Heart left ventricle (tissue), 16 donors: ENCODE data around the gene LYRM4. TPM values are rescaled to one million over a fixed set of nuclear protein-coding genes. Genes with fewer than 3 reads are reported as not detected.

Experiments used
- ATAC-seq, 4 donors: fragments of 200-7000 bp; cut with Tn5 transposase; one replicate each; pipeline ENCODE4 v1.9.1; 2020 to 2022; ENCODE audit warnings: moderate library complexity in 4 of 4, mild to moderate bottlenecking in 3 of 4, moderate number of reproducible peaks in 1 of 4
- DNase-seq, 5 donors: peaks; one replicate each; pipeline ENCODE4 v3.0.0-alpha.2; 2020
- H3K27ac ChIP-seq, 12 donors: fragments of 200-600 bp; sonication (generic) in 4 of 12; one replicate each; pipeline versions ENCODE4 v1.5.0 to v1.8.0; 2016 to 2022; ENCODE audit warnings: mild to moderate bottlenecking in 2 of 12
- H3K27me3 ChIP-seq, 9 donors: fragments of 200-600 bp; sonication (generic) in 2 of 9; one replicate each; pipeline versions ENCODE4 v1.5.1 to v1.8.0; 2016 to 2022; ENCODE audit warnings: mild to moderate bottlenecking in 3 of 9
- H3K36me3 ChIP-seq, 9 donors: fragments of 200-600 bp; sonication (generic) in 2 of 9; one replicate each; pipeline versions ENCODE4 v1.5.0 to v1.8.0; 2018 to 2022; ENCODE audit warnings: mild to moderate bottlenecking in 2 of 9
- H3K4me1 ChIP-seq, 12 donors: fragments of 200-600 bp; sonication (generic) in 4 of 12; one replicate each; pipeline versions ENCODE4 v1.5.0 to v1.8.0; 2016 to 2022; ENCODE audit warnings: mild to moderate bottlenecking in 3 of 12
- H3K4me3 ChIP-seq, 12 donors: fragments of 200-600 bp; sonication (generic) in 4 of 12; one replicate each; pipeline versions ENCODE4 v1.5.0 to v1.8.0; 2017 to 2022; ENCODE audit warnings: mild to moderate bottlenecking in 9 of 12, moderate library complexity in 4 of 12
- H3K9me3 ChIP-seq, 12 donors: fragments of 200-600 bp; sonication (generic) in 4 of 12; one replicate each; pipeline versions ENCODE4 v1.5.0 to v1.8.0; 2016 to 2022; ENCODE audit warnings: mild to moderate bottlenecking in 1 of 12
- CTCF ChIP-seq, 12 donors: fragments of 200-600 bp; sonication (generic) in 4 of 12; IDR thresholded peaks; one replicate each; pipeline versions ENCODE4 v1.5.0 to v1.8.0; 2018 to 2022; ENCODE audit warnings: antibody characterized with exemption in 12 of 12, mild to moderate bottlenecking in 5 of 12
- POLR2A ChIP-seq, 2 donors: fragments of 450-650 bp; IDR thresholded peaks; one replicate each; pipeline ENCODE4 v1.6.1; 2017; ENCODE audit warnings: antibody characterized with exemption in 2 of 2, mild to moderate bottlenecking in 2 of 2, moderate library complexity in 2 of 2
- WGBS, 4 donors: extraction: QIAGEN DNeasy Blood & Tissue Kit in 2 of 4; methylation state at CpG; one replicate each; pipeline versions ENCODE4 v1.1.5 to v1.1.7; 2013 to 2018; 5-methylcytosine and 5-hydroxymethylcytosine counted together
- intact Hi-C, 10 donors: fragments of 100-400 bp; cut with DNase I; formaldehyde crosslinking; loops; one replicate each; pipeline versions ENCODE4 v1.11.1 to v1.14.2; 2022
- polyA plus RNA-seq, 2 donors: library from polyadenylated mRNA; stranded (reverse); fragments of 200-250 nt; gene quantifications; one replicate each; pipeline ENCODE4 v1.2.3, GENCODE V29; 2013
- total RNA-seq, 9 donors: library from RNA; depleted of rRNA in 2 of 9; stranded (reverse); fragments of >200 nt in 2 of 9; fragmentation: NEBNext Ultra II Directional in 3 of 9; extraction: Animal tissue kit (Norgen Biotek cat#: 25700) in 3 of 9; gene quantifications; one replicate each; pipeline versions ENCODE4 v1.1.0 to v1.2.4, GENCODE V29; 2016 to 2023
- donor health status: ischemic (EF 13 %, LVEDD 7.1; RV severe dilation, severe dysfunction).
- donor health status: healthy with polysubstance abuse.
- donor health status: DM: no; HTN: yes; CAD: no.
- donor health status: DM: no; HTN: no; CAD: no.
- donor health status: ischemic (EF 25% LVEDD 6.9; RV normal size, moderate dysfunction).
- donor health status: ischemic (EF 25% LVEDD 5.7; RV mildly dilated, moderate dysfunction).
- donor health status: healthy.
- donor health status: DM: yes; HTN: yes; CAD: no.
- donor health status: ischemic (EF 35%, LVEDD 5.7; RV mildly dilated, moderate dysfunction).
- donor health status: nonischemic (EF 11% LVEDD 7.7; RV severe dilation, severe dysfunction).
- donor health status: DM: yes; HTN: yes; CAD: no.
- donor health status: PGD.
- donor health status: ischemic (EF 29% LVEDD 5.4; RV normal size, mild dysfunction).
- donor health status: nonischemic (EF 23%, LVEDD 6.1; RV moderate dilation, normal function).

Gene LYRM4
- total and polyA plus RNA-seq, 11 donors: 18.8 to 39.7 (median 21.3) TPM

- ATAC-seq (no peak), DNase-seq (no peak)
- Histone ChIP-seq H3K27ac (peak overlapping the region in 6 of 12 donors; percentile 63 to 87 (median 80)), H3K4me3 (no peak overlapping the region), H3K9me3 (no peaks in the 10 kb centered on the region), H3K4me1 (peaks cover 0 to 48% (median 14%) of the 10 kb centered on the region in 12 donors), H3K36me3 (no peaks in the 10 kb centered on the region), H3K27me3 (no peaks in the 10 kb centered on the region)
- WGBS, 4 donors: 60 to 80% (median 64%) methylated on average over 3 of the region's 3 CpGs
- intact Hi-C loops: no loop called here
- TF ChIP-seq POLR2A (IDR thresholded peaks at IDR 0.05) (no peak), CTCF (IDR thresholded peaks at IDR 0.05) (no peak)
These were observed 165.5 kb downstream of the LYRM4 start for GRCh38 chr6:5095236-5095635.

- Histone ChIP-seq H3K36me3 (no peaks in the 10 kb centered on the region), H3K27me3 (no peaks in the 10 kb centered on the region), H3K4me1 (peaks cover 0 to 52% (median 17%) of the 10 kb centered on the region in 12 donors), H3K4me3 (no peak overlapping the region), H3K27ac (peak overlapping the region in 6 of 12 donors; percentile 10 to 71 (median 59)), H3K9me3 (no peaks in the 10 kb centered on the region)
- TF ChIP-seq POLR2A (IDR thresholded peaks at IDR 0.05): no peak
- TF ChIP-seq CTCF (IDR thresholded peaks at IDR 0.05): no peak
- intact Hi-C loops: no loop called here
- no peak for ATAC-seq
- no peak for DNase-seq
- WGBS, 4 donors: 85 to 91% (median 86%) methylated on average over 3 of the region's 3 CpGs
These were observed 166.4 kb downstream of the LYRM4 start for GRCh38 chr6:5094327-5094726.

- intact Hi-C loops: no loop called here
- Histone ChIP-seq H3K9me3 (no peaks in the 10 kb centered on the region), H3K36me3 (no peaks in the 10 kb centered on the region), H3K4me3 (no peak overlapping the region), H3K4me1 (peaks cover 0 to 51% (median 17%) of the 10 kb centered on the region in 12 donors), H3K27ac (peak overlapping the region in 11 of 12 donors; percentile 7 to 71 (median 53)), H3K27me3 (no peaks in the 10 kb centered on the region)
- ATAC-seq: peak; percentile 56 to 83 (median 72)
- no peak for TF ChIP-seq CTCF (IDR thresholded peaks at IDR 0.05)
- TF ChIP-seq POLR2A (IDR thresholded peaks at IDR 0.05): no peak
- WGBS, 4 donors: 67 to 75% (median 72%) methylated on average over 7 of the region's 7 CpGs
- DNase-seq: peak in 4 of 5 donors; percentile 51 to 67 (median 54)
These were observed 167.3 kb downstream of the LYRM4 start for GRCh38 chr6:5093231-5094015.

- no peaks in the 10 kb centered on the region for H3K9me3 ChIP-seq
- H3K27me3 ChIP-seq: peaks cover 0 to 3% (median 0%) of the 10 kb centered on the region in 9 donors
- intact Hi-C loops: no loop called here
- TF ChIP-seq POLR2A (IDR thresholded peaks at IDR 0.05) (no peak), CTCF (IDR thresholded peaks at IDR 0.05) (no peak)
- peaks cover 0 to 48% (median 18%) of the 10 kb centered on the region in 12 donors for H3K4me1 ChIP-seq
- no peak for ATAC-seq
- H3K36me3 ChIP-seq: no peaks in the 10 kb centered on the region
- 90 to 94% (median 93%) methylated on average over 10 of the region's 10 CpGs for WGBS, 4 donors
- no peak overlapping the region for H3K4me3 ChIP-seq
- H3K27ac ChIP-seq: no peak overlapping the region
- no peak for DNase-seq
These were observed 169.3 kb downstream of the LYRM4 start for GRCh38 chr6:5091210-5092069.
